ENCODE results near the gene C2CD2.

C2CD2 gene

GRCh38 chr21:41923186-41923585 lies 30.6 kb downstream of the C2CD2 start:
- peaks cover 5% of the 10 kb centered on the region; the same call in 1 of the 2 replicates for H3K27me3 ChIP-seq (ENCODE audit: low read depth, low read length)
- no peaks in the 10 kb centered on the region for H4K20me1 ChIP-seq (ENCODE audit: insufficient read depth, low read length)
- no peaks in the 10 kb centered on the region for H3K79me2 ChIP-seq (ENCODE audit: low read length)
- H3K4me2 ChIP-seq (ENCODE audit: low read length), result no peak overlapping the region
- H2AFZ ChIP-seq (ENCODE audit: low read depth, low read length), result no peak overlapping the region
- H3K9me3 ChIP-seq (ENCODE audit: insufficient read depth, low read length), result no peaks in the 10 kb centered on the region
- no peak overlapping the region for H3K27ac ChIP-seq (ENCODE audit: low read length)
- no peak overlapping the region for H3K4me3 ChIP-seq (ENCODE audit: low read length)
- peaks cover 46% of the 10 kb centered on the region for H3K4me1 ChIP-seq (ENCODE audit: low read length)
- TF ChIP-seq EZH2phosphoT487 (IDR thresholded peaks at IDR 0.05; ENCODE audit: low read depth) (no peak), CTCF (IDR thresholded peaks at IDR 0.05; ENCODE audit: low read depth, low read length) (no peak)
- no peak overlapping the region for H3K9ac ChIP-seq (ENCODE audit: low read length)
- H3K36me3 ChIP-seq (replicated peaks; ENCODE audit: low read depth, low read length), result no peaks in the 10 kb centered on the region

GRCh38 chr21:41921021-41921420 lies 32.8 kb downstream of the C2CD2 start:
- H3K4me3 ChIP-seq (ENCODE audit: low read length), result peak overlapping the region; percentile 24; the same call in 1 of the 2 replicates
- peak overlapping the region; percentile 61 for H3K4me2 ChIP-seq (ENCODE audit: low read length)
- TF ChIP-seq CTCF (IDR thresholded peaks at IDR 0.05; ENCODE audit: low read depth, low read length), result no peak
- no peak for TF ChIP-seq EZH2phosphoT487 (IDR thresholded peaks at IDR 0.05; ENCODE audit: low read depth)
- H2AFZ ChIP-seq (ENCODE audit: low read depth, low read length), result no peak overlapping the region
- H3K36me3 ChIP-seq (replicated peaks; ENCODE audit: low read depth, low read length), result no peaks in the 10 kb centered on the region
- H3K9ac ChIP-seq (ENCODE audit: low read length), result no peak overlapping the region
- peaks cover 32% of the 10 kb centered on the region for H3K4me1 ChIP-seq (ENCODE audit: low read length)
- H3K27ac ChIP-seq (ENCODE audit: low read length), result no peak overlapping the region
- H3K27me3 ChIP-seq (ENCODE audit: low read depth, low read length), result peaks cover 5% of the 10 kb centered on the region; the same call in 1 of the 2 replicates
- no peaks in the 10 kb centered on the region for H3K79me2 ChIP-seq (ENCODE audit: low read length)
- no peaks in the 10 kb centered on the region for H3K9me3 ChIP-seq (ENCODE audit: insufficient read depth, low read length)
- H4K20me1 ChIP-seq (ENCODE audit: insufficient read depth, low read length), result no peaks in the 10 kb centered on the region

- no peak overlapping the region for H2AFZ ChIP-seq (ENCODE audit: low read depth, low read length)
- peak overlapping the region; percentile 61 for H3K4me2 ChIP-seq (ENCODE audit: low read length)
- no peak overlapping the region for H3K4me3 ChIP-seq (ENCODE audit: low read length)
- peaks cover 26% of the 10 kb centered on the region for H3K4me1 ChIP-seq (ENCODE audit: low read length)
- H3K9me3 ChIP-seq (ENCODE audit: insufficient read depth, low read length), result no peaks in the 10 kb centered on the region
- TF ChIP-seq CTCF (IDR thresholded peaks at IDR 0.05; ENCODE audit: low read depth, low read length), result 0 out of 2 replicates have a peak, but pooled peaks have one; percentile 7
- no peak for TF ChIP-seq EZH2phosphoT487 (IDR thresholded peaks at IDR 0.05; ENCODE audit: low read depth)
- no peaks in the 10 kb centered on the region for H4K20me1 ChIP-seq (ENCODE audit: insufficient read depth, low read length)
- H3K27me3 ChIP-seq (ENCODE audit: low read depth, low read length), result peaks cover 5% of the 10 kb centered on the region; the same call in 1 of the 2 replicates
- H3K79me2 ChIP-seq (ENCODE audit: low read length), result no peaks in the 10 kb centered on the region
- H3K9ac ChIP-seq (ENCODE audit: low read length), result no peak overlapping the region
- H3K36me3 ChIP-seq (replicated peaks; ENCODE audit: low read depth, low read length), result no peaks in the 10 kb centered on the region
- no peak overlapping the region for H3K27ac ChIP-seq (ENCODE audit: low read length)
Observed at GRCh38 chr21:41920476-41920875, 33.3 kb downstream of the C2CD2 start.

GRCh38 chr21:41919666-41920398 lies 34.0 kb downstream of the C2CD2 start:
- no peak overlapping the region for H3K4me3 ChIP-seq (ENCODE audit: low read length)
- H2AFZ ChIP-seq (ENCODE audit: low read depth, low read length), result no peak overlapping the region
- peaks cover 26% of the 10 kb centered on the region for H3K4me1 ChIP-seq (ENCODE audit: low read length)
- no peaks in the 10 kb centered on the region for H4K20me1 ChIP-seq (ENCODE audit: insufficient read depth, low read length)
- no peaks in the 10 kb centered on the region for H3K79me2 ChIP-seq (ENCODE audit: low read length)
- H3K9me3 ChIP-seq (ENCODE audit: insufficient read depth, low read length), result no peaks in the 10 kb centered on the region
- no peaks in the 10 kb centered on the region for H3K36me3 ChIP-seq (replicated peaks; ENCODE audit: low read depth, low read length)
- H3K27ac ChIP-seq (ENCODE audit: low read length), result no peak overlapping the region
- no peak overlapping the region for H3K9ac ChIP-seq (ENCODE audit: low read length)
- TF ChIP-seq CTCF (IDR thresholded peaks at IDR 0.05; ENCODE audit: low read depth, low read length) (no peak), EZH2phosphoT487 (IDR thresholded peaks at IDR 0.05; ENCODE audit: low read depth) (no peak)
- H3K4me2 ChIP-seq (ENCODE audit: low read length), result no peak overlapping the region
- peaks cover 5% of the 10 kb centered on the region; the same call in 1 of the 2 replicates for H3K27me3 ChIP-seq (ENCODE audit: low read depth, low read length)
